G401.6 (cell line): ENCODE measurements around the gene LINGO3.

Experiments
- FAIRE-seq: peaks from 2 replicates; lab custom pipeline; 2012; peaks lifted over from hg19 to GRCh38; lab: Jason Lieb, UNC

The LINGO3 gene

GRCh38 chr19:2305452-2306280 lies 2.3 kb downstream of the LINGO3 start:
- no peak for FAIRE-seq

- no peak for FAIRE-seq
Measured at GRCh38 chr19:2303211-2303798, 4.6 kb downstream of the LINGO3 start.

GRCh38 chr19:2302319-2303210 lies 5.4 kb downstream of the LINGO3 start:
- no peak for FAIRE-seq

GRCh38 chr19:2300533-2300932 lies 7.4 kb downstream of the LINGO3 start:
- FAIRE-seq, result no peak

GRCh38 chr19:2296141-2296540 lies 11.8 kb downstream of the LINGO3 start:
- FAIRE-seq, result no peak

GRCh38 chr19:2294687-2295335 lies 13.1 kb downstream of the LINGO3 start:
- FAIRE-seq, result no peak

- no peak for FAIRE-seq
Measured at GRCh38 chr19:2291185-2291751, 16.7 kb downstream of the LINGO3 start.

GRCh38 chr19:2290441-2291184 lies 17.3 kb downstream of the LINGO3 start:
- no peak for FAIRE-seq

GRCh38 chr19:2289714-2290435 lies 18.1 kb downstream of the LINGO3 start:
- no peak for FAIRE-seq

- FAIRE-seq, result no peak
Measured at GRCh38 chr19:2288818-2289713, 18.9 kb downstream of the LINGO3 start.

GRCh38 chr19:2288338-2288817 lies 19.6 kb downstream of the LINGO3 start:
- FAIRE-seq, result no peak

GRCh38 chr19:2287585-2288337 lies 20.2 kb downstream of the LINGO3 start:
- no peak for FAIRE-seq

GRCh38 chr19:2286402-2287140 lies 21.4 kb downstream of the LINGO3 start:
- FAIRE-seq, result no peak

GRCh38 chr19:2283835-2284507 lies 24.0 kb downstream of the LINGO3 start:
- no peak for FAIRE-seq

GRCh38 chr19:2282862-2283237 lies 25.1 kb downstream of the LINGO3 start:
- FAIRE-seq, result no peak

- no peak for FAIRE-seq
Measured at GRCh38 chr19:2282062-2282861, 25.7 kb downstream of the LINGO3 start, which contains the start of gene PEAK3. Gene PEAK3 (minus strand): TSS chr19:2282175. CDS start chr19:2280931, 1,244 bp downstream.
